Right lobe of liver (tissue), 6 donors: ENCODE data around the gene SPOCD1. TPM values are rescaled to one million over a fixed set of nuclear protein-coding genes. Genes with fewer than 3 reads are reported as not detected.

Experiments used
- ATAC-seq, 4 donors: fragments of 200-7000 bp; cut with Tn5 transposase; one replicate each; pipeline ENCODE4 v1.9.1; 2020; ENCODE audit warnings: mild to moderate bottlenecking in 4 of 4, moderate library complexity in 4 of 4
- DNase-seq, 3 donors: peaks; one replicate each; pipeline ENCODE4 v3.0.0-alpha.2; 2020
- H3K27ac ChIP-seq, 3 donors: fragments of 200-600 bp; one replicate each; pipeline ENCODE4 v1.8.0; 2022
- H3K27me3 ChIP-seq, 2 donors: fragments of 200-600 bp; one replicate each; pipeline ENCODE4 v1.8.0; 2022
- H3K36me3 ChIP-seq, 4 donors: fragments of 200-600 bp; sonication (generic) in 1 of 4; one replicate each; pipeline versions ENCODE4 v1.5.1 to v1.8.0; 2017 to 2022; ENCODE audit warnings: control low read depth in 1 of 4
- H3K4me1 ChIP-seq, 4 donors: fragments of 200-600 bp; sonication (generic) in 1 of 4; one replicate each; pipeline versions ENCODE4 v1.5.1 to v1.8.0; 2017 to 2022; ENCODE audit warnings: control low read depth in 1 of 4
- H3K4me3 ChIP-seq, 3 donors: fragments of 200-600 bp; one replicate each; pipeline ENCODE4 v1.8.0; 2022
- H3K9me3 ChIP-seq, 4 donors: fragments of 200-600 bp; sonication (generic) in 1 of 4; one replicate each; pipeline versions ENCODE4 v1.5.1 to v1.8.0; 2017 to 2022; ENCODE audit warnings: control low read depth in 1 of 4
- POLR2A ChIP-seq: fragments of 450-650 bp; IDR thresholded peaks from one replicate; pipeline ENCODE4 v1.6.1; 2017; ENCODE audit warnings: antibody characterized with exemption, mild to moderate bottlenecking
- WGBS: methylation state at CpG from one replicate; pipeline ENCODE4 v1.1.6; 2018; ENCODE audit warnings: low coverage, low lambda C conversion rate; ENCODE audit not compliant: insufficient coverage; ENCODE audit errors: missing lambda C conversion rate; 5-methylcytosine and 5-hydroxymethylcytosine counted together
- intact Hi-C, 2 donors: fragments of 100-400 bp; cut with DNase I; formaldehyde crosslinking; loops; one replicate each; pipeline versions ENCODE4 v1.11.2 to v1.14.1; 2022
- total RNA-seq, 6 experiments: library from RNA; depleted of rRNA in 2 of 6; stranded (reverse); fragments of >200 nt in 2 of 6; fragmentation: NEBNext Ultra II Directional in 3 of 6; extraction: Animal tissue kit (Norgen Biotek cat#: 25700) in 3 of 6; gene quantifications; one replicate each; pipeline versions ENCODE4 v1.1.0 to v1.2.4, GENCODE V29; 2016 to 2023
- TF ChIP-seq, protein P1 (sequence below), 4 donors: fragments of 200-600 bp in 3 of 4; fragments of 450-650 bp in 1 of 4; IDR thresholded peaks; one replicate each; pipeline versions ENCODE4 v1.5.1 to v1.8.0; 2016 to 2022; ENCODE audit warnings: antibody characterized with exemption in 4 of 4, mild to moderate bottlenecking in 2 of 4
- donor health status: DM: no; HTN: yes; CAD: no.
- donor health status: DM: no; HTN: no; CAD: no.
- donor health status: DM: no; HTN: no; CAD: no.
- donor health status: DM: no; HTN: yes; CAD: no.
- donor health status: DM: no; HTN: yes; CAD: no.

The SPOCD1 gene
- total RNA-seq, 6 experiments from 2014 or later: 0.15 to 0.74 (median 0.36) TPM; not detected in 2

DNA sequence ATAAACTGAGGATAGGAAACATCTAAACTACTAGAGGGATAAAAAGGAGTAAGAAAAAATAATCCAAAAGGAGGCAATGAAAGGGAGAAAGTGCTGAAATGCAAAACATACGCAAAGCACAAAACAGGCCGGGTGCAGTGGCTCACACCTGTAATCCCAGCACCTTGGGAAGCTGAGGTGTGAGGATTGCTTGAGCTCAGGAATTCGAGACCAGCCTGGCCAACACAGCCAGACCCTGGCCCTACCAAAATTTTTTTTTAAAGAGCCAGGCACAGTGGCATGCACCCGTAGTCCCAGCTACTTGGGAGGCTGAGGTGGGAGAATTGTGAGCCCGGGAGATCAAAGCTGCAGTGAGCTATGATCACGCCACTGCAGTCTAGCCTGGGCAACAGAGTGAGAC is 10.5 kb downstream of the SPOCD1 start:
- H3K27ac ChIP-seq: no peak overlapping the region
- DNase-seq (no peak), ATAC-seq (no peak)
- H3K9me3 ChIP-seq: no peaks in the 10 kb centered on the region
- no peaks in the 10 kb centered on the region for H3K36me3 ChIP-seq
- WGBS: 79% methylated on average over 4 of the region's 6 CpGs
- intact Hi-C loops: no loop called here
- no peak overlapping the region for H3K4me3 ChIP-seq
- H3K27me3 ChIP-seq: no peaks in the 10 kb centered on the region
- TF ChIP-seq, protein P1, sequence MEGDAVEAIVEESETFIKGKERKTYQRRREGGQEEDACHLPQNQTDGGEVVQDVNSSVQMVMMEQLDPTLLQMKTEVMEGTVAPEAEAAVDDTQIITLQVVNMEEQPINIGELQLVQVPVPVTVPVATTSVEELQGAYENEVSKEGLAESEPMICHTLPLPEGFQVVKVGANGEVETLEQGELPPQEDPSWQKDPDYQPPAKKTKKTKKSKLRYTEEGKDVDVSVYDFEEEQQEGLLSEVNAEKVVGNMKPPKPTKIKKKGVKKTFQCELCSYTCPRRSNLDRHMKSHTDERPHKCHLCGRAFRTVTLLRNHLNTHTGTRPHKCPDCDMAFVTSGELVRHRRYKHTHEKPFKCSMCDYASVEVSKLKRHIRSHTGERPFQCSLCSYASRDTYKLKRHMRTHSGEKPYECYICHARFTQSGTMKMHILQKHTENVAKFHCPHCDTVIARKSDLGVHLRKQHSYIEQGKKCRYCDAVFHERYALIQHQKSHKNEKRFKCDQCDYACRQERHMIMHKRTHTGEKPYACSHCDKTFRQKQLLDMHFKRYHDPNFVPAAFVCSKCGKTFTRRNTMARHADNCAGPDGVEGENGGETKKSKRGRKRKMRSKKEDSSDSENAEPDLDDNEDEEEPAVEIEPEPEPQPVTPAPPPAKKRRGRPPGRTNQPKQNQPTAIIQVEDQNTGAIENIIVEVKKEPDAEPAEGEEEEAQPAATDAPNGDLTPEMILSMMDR (IDR thresholded peaks at IDR 0.05): no peak
- no peak for TF ChIP-seq POLR2A
- no peaks in the 10 kb centered on the region for H3K4me1 ChIP-seq

- Histone ChIP-seq H3K4me3 (no peak overlapping the region), H3K27me3 (no peaks in the 10 kb centered on the region), H3K27ac (no peak overlapping the region), H3K36me3 (no peaks in the 10 kb centered on the region), H3K9me3 (no peaks in the 10 kb centered on the region), H3K4me1 (no peaks in the 10 kb centered on the region)
- intact Hi-C loops: no loop called here
- DNase-seq (no peak), ATAC-seq (no peak)
- no peak for TF ChIP-seq POLR2A
- TF ChIP-seq, protein P1 (IDR thresholded peaks at IDR 0.05): no peak
- WGBS: 73% methylated on average over 1 of the region's 1 CpG
Observed at GRCh38 chr1:31804098-31804497, 11.7 kb downstream of the SPOCD1 start.

DNA sequence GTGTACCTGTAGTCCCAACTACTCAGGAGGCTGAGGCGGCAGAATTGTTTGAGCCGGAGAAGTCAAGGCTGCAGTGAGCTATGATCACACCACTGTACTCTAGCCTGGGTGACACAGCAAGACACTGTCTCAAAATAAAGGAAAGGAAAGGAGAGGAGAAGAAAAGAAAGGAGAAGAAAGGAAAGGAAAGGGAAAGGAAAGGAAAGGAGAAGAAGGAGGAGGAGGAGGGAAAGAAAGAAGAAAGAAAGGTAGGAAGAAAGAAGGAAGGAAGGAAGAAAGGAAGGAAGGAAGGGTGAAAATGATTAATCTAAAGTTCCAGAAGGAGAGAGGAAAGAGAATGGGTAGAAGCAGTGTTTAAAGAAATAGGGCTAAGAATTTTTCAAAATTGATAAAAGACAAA is 12.2 kb downstream of the SPOCD1 start:
- 94% methylated on average over 2 of the region's 2 CpGs for WGBS
- no peak for DNase-seq

DNA sequence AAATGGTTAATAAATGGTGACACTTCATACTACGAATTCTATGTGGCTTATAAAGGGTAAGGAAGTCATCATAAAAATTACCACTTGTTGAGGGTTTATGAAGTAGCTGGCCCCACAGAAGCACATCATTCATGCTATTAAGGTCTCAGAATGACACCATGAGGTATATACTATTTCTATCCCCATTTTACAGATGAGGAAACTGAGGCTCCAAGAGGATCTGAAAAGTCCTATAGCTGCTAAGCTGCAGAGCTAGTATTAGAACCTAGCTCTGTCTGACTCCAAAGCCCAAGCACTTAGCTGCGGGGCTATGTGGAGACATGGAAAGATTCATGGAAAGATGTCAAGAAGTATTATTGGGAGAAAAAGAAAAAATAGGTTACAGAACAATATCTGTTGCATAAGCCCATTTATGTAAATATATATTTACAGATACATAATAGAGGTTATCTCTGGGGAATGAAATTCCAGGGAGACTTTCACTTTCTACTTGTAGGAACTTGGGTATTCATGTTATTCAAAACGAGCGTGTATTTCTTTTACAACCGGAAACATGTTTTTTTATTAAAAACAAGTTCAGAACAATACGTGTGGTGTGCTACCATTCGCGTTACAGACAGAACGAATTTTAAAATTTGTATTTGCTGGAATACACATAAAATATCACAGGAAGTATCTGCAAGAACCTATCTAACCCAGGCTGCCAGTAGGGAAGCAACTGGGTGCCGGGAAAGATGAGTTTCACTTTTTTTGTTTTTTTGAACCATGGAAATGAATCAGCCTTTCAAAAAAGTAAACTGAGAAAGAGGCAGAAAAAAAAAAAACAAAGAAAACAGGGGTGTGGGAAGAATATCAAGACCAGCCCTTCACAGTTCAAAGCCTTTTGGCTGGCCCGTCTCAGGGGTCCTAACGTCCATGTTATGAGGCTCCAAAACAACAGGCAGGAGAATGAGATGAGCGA is 13.4 kb downstream of the SPOCD1 start:
- no peak for ATAC-seq
- H3K4me3 ChIP-seq: peak overlapping the region in 1 of 3 donors; percentile 1
- intact Hi-C loops: no loop called here
- H3K4me1 ChIP-seq: no peaks in the 10 kb centered on the region
- no peaks in the 10 kb centered on the region for H3K36me3 ChIP-seq
- no peaks in the 10 kb centered on the region for H3K9me3 ChIP-seq
- no peak for TF ChIP-seq POLR2A
- TF ChIP-seq, protein P1 (IDR thresholded peaks at IDR 0.05): no peak
- no peaks in the 10 kb centered on the region for H3K27me3 ChIP-seq
- H3K27ac ChIP-seq: no peak overlapping the region
- no peak for DNase-seq
- 38% methylated on average over 13 of the region's 13 CpGs for WGBS

More for the DNA sequence above, 12.2 kb downstream of the SPOCD1 start:
- Histone ChIP-seq H3K27me3 (no peaks in the 10 kb centered on the region), H3K36me3 (no peaks in the 10 kb centered on the region), H3K4me1 (no peaks in the 10 kb centered on the region), H3K9me3 (no peaks in the 10 kb centered on the region), H3K27ac (no peak overlapping the region), H3K4me3 (no peak overlapping the region)
- intact Hi-C loops: no loop called here
- ATAC-seq: no peak
- TF ChIP-seq POLR2A: no peak
- TF ChIP-seq, protein P1 (IDR thresholded peaks at IDR 0.05): no peak
